ENCODE measurements around the gene ANK2.

DNA sequence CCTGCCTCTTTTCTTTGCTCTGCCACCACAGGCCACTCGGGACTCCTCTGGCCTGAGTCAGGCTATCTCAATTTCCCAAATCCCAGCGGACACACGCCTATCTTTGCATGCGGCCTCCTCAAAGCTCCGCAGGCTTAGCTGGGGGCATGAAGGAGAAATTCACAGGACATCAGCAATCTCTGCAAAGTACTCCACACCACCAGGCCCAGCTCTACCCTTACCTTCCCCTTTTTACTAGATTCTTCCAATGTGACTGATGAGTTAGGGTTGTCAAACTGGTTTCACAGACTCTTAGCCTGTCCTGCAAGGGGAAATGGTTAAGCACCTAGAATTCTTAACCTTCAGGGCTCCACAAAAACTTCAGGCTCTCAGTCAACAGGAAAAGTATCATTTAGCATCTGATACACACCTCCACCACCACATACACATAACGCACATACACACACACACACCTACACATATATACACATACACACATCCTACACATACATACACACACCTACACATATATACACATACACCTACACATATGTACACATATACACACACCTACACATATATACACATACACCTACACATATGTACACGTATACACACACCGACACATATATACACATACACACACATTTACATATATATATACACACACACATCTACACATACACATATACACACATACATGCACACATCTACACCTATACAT lies 349.1 kb downstream of the ANK2 start:
- no peak for TF ChIP-seq POLR2A (IDR thresholded peaks at IDR 0.05)
- TF ChIP-seq, protein P1, sequence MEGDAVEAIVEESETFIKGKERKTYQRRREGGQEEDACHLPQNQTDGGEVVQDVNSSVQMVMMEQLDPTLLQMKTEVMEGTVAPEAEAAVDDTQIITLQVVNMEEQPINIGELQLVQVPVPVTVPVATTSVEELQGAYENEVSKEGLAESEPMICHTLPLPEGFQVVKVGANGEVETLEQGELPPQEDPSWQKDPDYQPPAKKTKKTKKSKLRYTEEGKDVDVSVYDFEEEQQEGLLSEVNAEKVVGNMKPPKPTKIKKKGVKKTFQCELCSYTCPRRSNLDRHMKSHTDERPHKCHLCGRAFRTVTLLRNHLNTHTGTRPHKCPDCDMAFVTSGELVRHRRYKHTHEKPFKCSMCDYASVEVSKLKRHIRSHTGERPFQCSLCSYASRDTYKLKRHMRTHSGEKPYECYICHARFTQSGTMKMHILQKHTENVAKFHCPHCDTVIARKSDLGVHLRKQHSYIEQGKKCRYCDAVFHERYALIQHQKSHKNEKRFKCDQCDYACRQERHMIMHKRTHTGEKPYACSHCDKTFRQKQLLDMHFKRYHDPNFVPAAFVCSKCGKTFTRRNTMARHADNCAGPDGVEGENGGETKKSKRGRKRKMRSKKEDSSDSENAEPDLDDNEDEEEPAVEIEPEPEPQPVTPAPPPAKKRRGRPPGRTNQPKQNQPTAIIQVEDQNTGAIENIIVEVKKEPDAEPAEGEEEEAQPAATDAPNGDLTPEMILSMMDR (IDR thresholded peaks at IDR 0.05) = no peak

Data from thyroid gland (tissue), 4 donors.